HCT116 (cell line): ENCODE results near the gene RECK. TPM values are rescaled to one million over a fixed set of nuclear protein-coding genes. Genes with fewer than 3 reads are reported as not detected.

Source experiments
- ATAC-seq: fragments of 200-7000 bp; cut with Tn5 transposase; 2 replicates; pipeline ENCODE4 v1.9.1; 2020; ENCODE audit warnings: mild to moderate bottlenecking, moderate library complexity
- BruUV-seq: library from RNA; stranded (reverse); fragments of 400-500 nt; replicated peaks from 2 replicates; lab custom pipeline; 2021; lab: Mats Ljungman, UMichigan
- CTCF ChIA-PET: fragments of 300-600 bp; sonication (Branson Sonifier 250); formaldehyde crosslinking; loops from one replicate; lab custom pipeline; 2021; ENCODE audit warnings: antibody characterized with exemption; lab: Charles Lee
- POLR2A ChIA-PET: fragments of 300-600, 350-600 bp; sonication (Branson Sonifier 250); formaldehyde crosslinking; loops from one replicate; lab custom pipeline; 2021; ENCODE audit warnings: antibody characterized with exemption; lab: Charles Lee
- RAD21 ChIA-PET, 2 experiments: fragments of 300-600 bp; sonication (Branson Sonifier 250); formaldehyde crosslinking; loops; one replicate each; lab custom pipeline; 2023; ENCODE audit warnings: low total read pairs in 2 of 2; ENCODE audit not compliant: uncharacterized antibody in 2 of 2, unreplicated experiment in 2 of 2, low non-redundant PET in 1 of 2; lab: Charles Lee
- DNase-seq: peaks from one replicate; pipeline ENCODE4 v3.0.0-alpha.2; 2010; ENCODE audit warnings: low read depth, low spot score
- H2AFZ ChIP-seq: fragments of 200-600 bp; shearing (Covaris generic), sonication (generic); 2 replicates; pipeline ENCODE4 v1.6.1; 2017; ENCODE audit warnings: low read depth, mixed run types, mixed read lengths, antibody characterized with exemption, low read length; ENCODE audit not compliant: poor library complexity, severe bottlenecking
- H3K27ac ChIP-seq: 2 replicates; pipeline ENCODE4 v1.5.1; 2012; ENCODE audit warnings: low read depth, low read length
- H3K27me3 ChIP-seq: fragments of 200-600 bp; sonication (generic); 2 replicates; pipeline ENCODE4 v1.6.1; 2016; ENCODE audit warnings: mixed run types, low read length, mixed read lengths; ENCODE audit not compliant: insufficient read depth
- H3K36me3 ChIP-seq, 2 experiments: fragments of 200-500 bp in 1 of 2; fragments of 200-600 bp in 1 of 2; sonication (Bioruptor generic) in 1 of 2; sonication (generic) in 1 of 2; 2 replicates each; pipeline versions ENCODE4 v1.5.1 to v1.6.1; 2014 to 2016; ENCODE audit warnings: low read length in 2 of 2, inconsistent platforms in 1 of 2, mixed read lengths in 1 of 2, mixed run types in 1 of 2; ENCODE audit not compliant: insufficient read depth in 2 of 2, control insufficient read depth in 1 of 2
- H3K4me1 ChIP-seq, 2 experiments: fragments of 200-600 bp in 1 of 2; sonication (generic) in 1 of 2; 2 replicates each; pipeline versions ENCODE4 v1.5.1 to v1.6.1; 2012 to 2017; ENCODE audit warnings: low read length in 2 of 2, inconsistent platforms in 1 of 2, mild to moderate bottlenecking in 1 of 2, mixed read lengths in 1 of 2, mixed run types in 1 of 2, moderate library complexity in 1 of 2; ENCODE audit not compliant: insufficient read depth in 2 of 2, control insufficient read depth in 1 of 2
- H3K4me2 ChIP-seq: fragments of 200-600 bp; sonication (generic); 2 replicates; pipeline ENCODE4 v1.6.1; 2017; ENCODE audit warnings: mixed run types, low read length, mixed read lengths
- H3K4me3 ChIP-seq, 2 experiments: fragments of 200-600 bp in 1 of 2; sonication (generic) in 1 of 2; replicated peaks in 1 of 2; 2 replicates each; pipeline ENCODE4 v1.5.1; 2011 to 2016; ENCODE audit warnings: low read length in 2 of 2, control low read depth in 1 of 2, low read depth in 1 of 2, mild to moderate bottlenecking in 1 of 2, mixed read lengths in 1 of 2, mixed run types in 1 of 2
- H3K79me2 ChIP-seq: fragments of 200-600 bp; sonication (generic); 2 replicates; pipeline ENCODE4 v1.6.1; 2017; ENCODE audit warnings: mild to moderate bottlenecking, mixed run types, low read length, moderate library complexity, mixed read lengths; ENCODE audit not compliant: insufficient read depth
- H3K9ac ChIP-seq: fragments of 200-600 bp; sonication (generic); 2 replicates; pipeline ENCODE4 v1.6.1; 2016; ENCODE audit warnings: low read length, mixed read lengths
- H3K9me2 ChIP-seq: fragments of 200-600 bp; sonication (generic), shearing (Covaris generic); 2 replicates; pipeline ENCODE4 v1.6.1; 2017; ENCODE audit warnings: mixed run types, mild to moderate bottlenecking, moderate library complexity; ENCODE audit not compliant: insufficient read depth
- H3K9me3 ChIP-seq, 2 experiments: fragments of 200-500 bp in 1 of 2; fragments of 200-600 bp in 1 of 2; sonication (Bioruptor generic) in 1 of 2; sonication (generic) in 1 of 2; 2 replicates each; pipeline ENCODE4 v1.6.1; 2014 to 2017; ENCODE audit warnings: low read length in 2 of 2, mixed read lengths in 2 of 2, inconsistent platforms in 1 of 2, low read depth in 1 of 2, mild to moderate bottlenecking in 1 of 2, mixed run types in 1 of 2, moderate library complexity in 1 of 2; ENCODE audit not compliant: control insufficient read depth in 1 of 2, insufficient read depth in 1 of 2
- H4K20me1 ChIP-seq: fragments of 200-600 bp; sonication (generic), shearing (Covaris generic); 2 replicates; pipeline ENCODE4 v1.6.1; 2017; ENCODE audit warnings: mixed run types, mild to moderate bottlenecking, moderate library complexity; ENCODE audit not compliant: insufficient read depth
- CBX3 ChIP-seq: IDR thresholded peaks from 2 replicates; pipeline ENCODE4 v1.6.1; 2012; ENCODE audit warnings: low read depth
- CEBPB ChIP-seq: IDR thresholded peaks from 2 replicates; pipeline ENCODE4 v1.6.1; 2012; ENCODE audit warnings: low read depth
- EGR1 ChIP-seq: IDR thresholded peaks from 2 replicates; pipeline ENCODE4 v1.6.1; 2012; ENCODE audit warnings: low read depth
- EZH2 ChIP-seq: fragments of 200-600 bp; sonication (generic); IDR thresholded peaks from 2 replicates; pipeline ENCODE4 v1.6.1; 2017; ENCODE audit warnings: antibody characterized with exemption, mixed run types
- EZH2phosphoT487 ChIP-seq: fragments of 200-600 bp; IDR thresholded peaks from 2 replicates; pipeline ENCODE4 v1.6.1; 2018; ENCODE audit warnings: antibody characterized with exemption, borderline replicate concordance
- FOSL1 ChIP-seq: IDR thresholded peaks from 2 replicates; pipeline ENCODE4 v1.6.1; 2012; ENCODE audit warnings: low read depth
- JUND ChIP-seq: IDR thresholded peaks from 2 replicates; pipeline ENCODE4 v1.6.1; 2012
- MAX ChIP-seq: IDR thresholded peaks from 2 replicates; pipeline ENCODE4 v1.6.1; 2012
- POLR2A ChIP-seq: IDR thresholded peaks from 2 replicates; pipeline ENCODE4 v1.7.0; 2011; ENCODE audit warnings: borderline replicate concordance; ENCODE audit not compliant: insufficient read depth, insufficient read length; ENCODE audit errors: extremely low read depth
- POLR2AphosphoS5 ChIP-seq: IDR thresholded peaks from 2 replicates; pipeline ENCODE4 v1.6.1; 2011; ENCODE audit warnings: mild to moderate bottlenecking, low read depth, low read length, moderate library complexity
- RAD21 ChIP-seq: IDR thresholded peaks from 2 replicates; pipeline ENCODE4 v1.6.1; 2012; ENCODE audit warnings: low read depth, mild to moderate bottlenecking
- REST ChIP-seq: IDR thresholded peaks from 2 replicates; pipeline ENCODE4 v1.6.1; 2012; ENCODE audit warnings: low read depth
- SP1 ChIP-seq: IDR thresholded peaks from 2 replicates; pipeline ENCODE4 v1.6.1; 2012; ENCODE audit warnings: low read depth
- SRF ChIP-seq: IDR thresholded peaks from 2 replicates; pipeline ENCODE4 v1.6.1; 2012; ENCODE audit warnings: low read depth
- intact Hi-C: fragments of 100-400 bp; cut with micrococcal nuclease; formaldehyde crosslinking; loops from 2 replicates; pipeline ENCODE4 v1.10.0; 2022
- total RNA-seq: library from RNA; stranded (reverse); gene quantifications from one replicate; pipeline ENCODE4 v1.2.1, GENCODE V29; 2021; ENCODE audit not compliant: unreplicated experiment
- TF ChIP-seq, protein P1 (sequence below): IDR thresholded peaks from 2 replicates; pipeline ENCODE4 v1.6.1; 2011; ENCODE audit warnings: mild to moderate bottlenecking, low read length, moderate library complexity; ENCODE audit not compliant: insufficient replicate concordance; ENCODE audit errors: extremely low read depth

The RECK gene
- total RNA-seq, 1 experiment from 2014 or later, result 3.8 TPM

GRCh38 chr9:36041506-36041905, 4.8 kb downstream of the RECK start:
- Histone ChIP-seq H3K4me2 (no peak overlapping the region), H3K79me2 (no peaks in the 10 kb centered on the region; the same call in 1 of the 2 replicates), H3K9ac (no peak overlapping the region), H3K36me3 (no peaks in the 10 kb centered on the region), H3K9me2 (no peaks in the 10 kb centered on the region), H3K27me3 (no peaks in the 10 kb centered on the region), H3K27ac (no peak overlapping the region), H3K4me3 (no peak overlapping the region), H3K4me1 (peaks cover 0 to 10% of the 10 kb centered on the region in 2 experiments; a peak in 2 of 4 replicates), H2AFZ (no peak overlapping the region), H3K9me3 (no peaks in the 10 kb centered on the region), H4K20me1 (no peaks in the 10 kb centered on the region)
- TF ChIP-seq SRF (no peak), CEBPB (no peak), EGR1 (no peak)
- intact Hi-C loops, result no loop called here
- ATAC-seq, result no peak
- DNase-seq, result no peak
- BruUV-seq, result no TSS peak
- ChIA-PET POLR2A (no interaction called here), CTCF (no interaction called here), RAD21 (no interaction called here)

DNA sequence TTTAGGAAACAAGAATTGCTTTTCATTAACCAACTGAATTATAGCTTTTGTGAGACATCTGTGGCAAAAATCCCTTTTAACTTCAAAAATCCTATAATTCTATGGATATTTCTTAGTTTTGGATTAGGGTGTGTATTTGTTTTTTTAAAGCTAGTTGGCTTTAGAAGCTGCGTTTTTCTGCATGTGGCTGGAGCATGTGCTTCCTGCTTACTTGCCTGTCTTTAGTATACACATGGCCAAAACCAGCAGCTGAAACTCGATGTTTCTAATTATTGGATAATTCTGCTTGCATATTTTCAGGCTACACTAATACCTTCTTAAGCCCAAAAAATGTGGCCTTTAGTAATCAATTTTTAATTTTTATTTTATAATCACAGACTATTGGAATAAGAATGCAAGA, 8.9 kb downstream of the RECK start:
- ChIA-PET POLR2A (no interaction called here), CTCF (interaction anchor here (0.7 kb wide), 1 partner anchor 103 kb away, joined by 3 read pairs; no protein-coding TSS in a partner anchor), RAD21 (no interaction called here)
- H3K4me2 ChIP-seq, result no peak overlapping the region
- no peak overlapping the region for H3K27ac ChIP-seq
- intact Hi-C loops, result no loop called here
- H3K27me3 ChIP-seq, result no peaks in the 10 kb centered on the region
- DNase-seq, result no peak
- no TSS peak for BruUV-seq
- no peaks in the 10 kb centered on the region; the same call in 1 of the 2 replicates for H3K79me2 ChIP-seq
- H2AFZ ChIP-seq, result no peak overlapping the region
- no peak for ATAC-seq
- no peaks in the 10 kb centered on the region for H3K9me3 ChIP-seq
- H3K9ac ChIP-seq, result no peak overlapping the region
- no peak overlapping the region for H3K4me3 ChIP-seq
- no peaks in the 10 kb centered on the region for H3K36me3 ChIP-seq
- H4K20me1 ChIP-seq, result no peaks in the 10 kb centered on the region
- no peaks in the 10 kb centered on the region for H3K4me1 ChIP-seq
- H3K9me2 ChIP-seq, result no peaks in the 10 kb centered on the region
- no peak for TF ChIP-seq SP1
- TF ChIP-seq POLR2A, result no peak
- no peak for TF ChIP-seq FOSL1
- TF ChIP-seq, protein P1, sequence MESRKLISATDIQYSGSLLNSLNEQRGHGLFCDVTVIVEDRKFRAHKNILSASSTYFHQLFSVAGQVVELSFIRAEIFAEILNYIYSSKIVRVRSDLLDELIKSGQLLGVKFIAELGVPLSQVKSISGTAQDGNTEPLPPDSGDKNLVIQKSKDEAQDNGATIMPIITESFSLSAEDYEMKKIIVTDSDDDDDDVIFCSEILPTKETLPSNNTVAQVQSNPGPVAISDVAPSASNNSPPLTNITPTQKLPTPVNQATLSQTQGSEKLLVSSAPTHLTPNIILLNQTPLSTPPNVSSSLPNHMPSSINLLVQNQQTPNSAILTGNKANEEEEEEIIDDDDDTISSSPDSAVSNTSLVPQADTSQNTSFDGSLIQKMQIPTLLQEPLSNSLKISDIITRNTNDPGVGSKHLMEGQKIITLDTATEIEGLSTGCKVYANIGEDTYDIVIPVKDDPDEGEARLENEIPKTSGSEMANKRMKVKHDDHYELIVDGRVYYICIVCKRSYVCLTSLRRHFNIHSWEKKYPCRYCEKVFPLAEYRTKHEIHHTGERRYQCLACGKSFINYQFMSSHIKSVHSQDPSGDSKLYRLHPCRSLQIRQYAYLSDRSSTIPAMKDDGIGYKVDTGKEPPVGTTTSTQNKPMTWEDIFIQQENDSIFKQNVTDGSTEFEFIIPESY, result no peak
- no peak for TF ChIP-seq REST
- no peak for TF ChIP-seq CEBPB
- no peak for TF ChIP-seq CBX3
- no peak for TF ChIP-seq POLR2AphosphoS5
- TF ChIP-seq MAX, result no peak
- TF ChIP-seq RAD21, result no peak
- TF ChIP-seq EZH2, result no peak
- no peak for TF ChIP-seq JUND
- no peak for TF ChIP-seq EZH2phosphoT487
